Measurements from ENCODE around the gene GABRB2.
"Not testable (repeated sequence)": the region's sequence is repeated elsewhere in the genome, so short reads cannot be mapped to it uniquely, and the experiment has no call there.

Gene GABRB2

GRCh38 chr5:161295721-161296250, 250.7 kb downstream of the GABRB2 start:
- no peak for DNase-seq

- DNase-seq, result no peak
Measured at GRCh38 chr5:161288071-161288470, 258.5 kb downstream of the GABRB2 start.

- no peak for DNase-seq
Measured at GRCh38 chr5:161287436-161287835, 259.1 kb downstream of the GABRB2 start.

GRCh38 chr5:161286066-161286655, 260.4 kb downstream of the GABRB2 start:
- DNase-seq, result no peak

- DNase-seq, result no peak
Measured at GRCh38 chr5:161284445-161284844, 262.1 kb downstream of the GABRB2 start.

GRCh38 chr5:161283296-161283695, 263.2 kb downstream of the GABRB2 start:
- DNase-seq, result no peak

- DNase-seq, result no peak
Measured at GRCh38 chr5:161278739-161279660, 267.5 kb downstream of the GABRB2 start.

- DNase-seq, result no peak
Measured at GRCh38 chr5:161277011-161277410, 269.5 kb downstream of the GABRB2 start.

- no peak for DNase-seq
Measured at GRCh38 chr5:161274951-161275350, 271.6 kb downstream of the GABRB2 start.

GRCh38 chr5:161273410-161273809, 273.1 kb downstream of the GABRB2 start:
- no peak for DNase-seq

GRCh38 chr5:161271816-161272215, 274.7 kb downstream of the GABRB2 start:
- DNase-seq, result no peak

GRCh38 chr5:161269125-161269524, 277.4 kb downstream of the GABRB2 start:
- no peak for DNase-seq

- no peak for DNase-seq
Measured at GRCh38 chr5:161266954-161267353, 279.6 kb downstream of the GABRB2 start.

- no peak for DNase-seq
Measured at GRCh38 chr5:161265006-161265405, 281.5 kb downstream of the GABRB2 start.

- DNase-seq, result no peak
Measured at GRCh38 chr5:161263191-161263590, 283.3 kb downstream of the GABRB2 start.

- DNase-seq, result no peak
Measured at GRCh38 chr5:161261668-161262323, 284.7 kb downstream of the GABRB2 start.

- no peak for DNase-seq
Measured at GRCh38 chr5:161258438-161258837, 288.1 kb downstream of the GABRB2 start.

- no peak for DNase-seq
Measured at GRCh38 chr5:161256957-161257356, 289.6 kb downstream of the GABRB2 start.

GRCh38 chr5:161252955-161253354, 293.6 kb downstream of the GABRB2 start:
- DNase-seq, result not testable (repeated sequence)

GRCh38 chr5:161246749-161247148, 299.8 kb downstream of the GABRB2 start:
- DNase-seq, result no peak

- not testable (repeated sequence) for DNase-seq
Measured at GRCh38 chr5:161245846-161246245, 300.7 kb downstream of the GABRB2 start.

All from activated CD4-positive, alpha-beta T cell treated with anti-CD3 and anti-CD28 coated beads, Interleukin-10, Interleukin-2, amounts not matched to agents 100 ng/mL and 50 ng/mL, durations not matched to agents 16 hours and 8 hours (primary cell).